HepG2 (cell line): ENCODE measurements around the gene EFCAB8. TPM values are rescaled to one million over a fixed set of nuclear protein-coding genes. Genes with fewer than 3 reads are reported as not detected.

ENCODE experiments used
- ATAC-seq: fragments of 200-7000 bp; cut with Tn5 transposase; 3 replicates; pipeline ENCODE4 v1.9.1; 2020; ENCODE audit warnings: mild to moderate bottlenecking, moderate library complexity
- BruUV-seq: library from RNA; stranded (reverse); fragments of 400-500 nt; replicated peaks from 2 replicates; lab custom pipeline; 2021; lab: Mats Ljungman, UMichigan
- CTCF ChIA-PET: fragments of 300-600 bp; formaldehyde crosslinking; extraction: SDS; loops from one replicate; lab custom pipeline; 2021; ENCODE audit warnings: low total read pairs, inconsistent platforms, low intra/inter-chr PET ratio; lab: Yijun Ruan, JAX
- POLR2A ChIA-PET: fragments of 350-600 bp; sonication (Branson Sonifier 250); formaldehyde crosslinking; loops from one replicate; lab custom pipeline; 2020; ENCODE audit warnings: antibody characterized with exemption, inconsistent platforms; lab: Yijun Ruan, JAX
- DNase-seq: peaks from one replicate; pipeline ENCODE4 v3.0.0-alpha.2; 2015; ENCODE audit warnings: low spot score
- FAIRE-seq: peaks from 3 replicates; lab custom pipeline; 2011; peaks lifted over from hg19 to GRCh38; lab: Jason Lieb, UNC
- H2AFZ ChIP-seq: one replicate; pipeline ENCODE4 v1.6.1; 2011; ENCODE audit warnings: low read length, inconsistent platforms
- H3K27ac ChIP-seq: fragments of 300-600 bp; 3 replicates; pipeline ENCODE4 v1.8.0; 2011; ENCODE audit warnings: mixed run types, mild to moderate bottlenecking, mixed read lengths, low read length, inconsistent platforms; ENCODE audit not compliant: insufficient read depth; ENCODE audit errors: extremely low read length
- H3K27me3 ChIP-seq, 2 experiments: fragments of 200-600 bp in 1 of 2; 2 replicates in 1 of 2; 3 replicates in 1 of 2; pipeline versions ENCODE4 v1.6.0 to v1.8.0; 2011; ENCODE audit warnings: low read length in 2 of 2, mild to moderate bottlenecking in 2 of 2, moderate library complexity in 2 of 2, inconsistent platforms in 1 of 2; ENCODE audit not compliant: insufficient read depth in 2 of 2, control insufficient read depth in 1 of 2
- H3K36me3 ChIP-seq, 2 experiments: fragments of 200-600 bp in 1 of 2; replicated peaks in 1 of 2; 2 replicates in 1 of 2; 3 replicates in 1 of 2; pipeline versions ENCODE4 v1.5.1 to v1.8.0; 2011; ENCODE audit warnings: low read length in 2 of 2, inconsistent platforms in 1 of 2; ENCODE audit not compliant: insufficient read depth in 2 of 2, control insufficient read depth in 1 of 2
- H3K4me1 ChIP-seq: 2 replicates; pipeline ENCODE4 v1.5.1; 2012; ENCODE audit warnings: low read length, inconsistent platforms; ENCODE audit not compliant: insufficient read depth
- H3K4me2 ChIP-seq: 2 replicates; pipeline ENCODE4 v1.6.0; 2011; ENCODE audit warnings: low read depth, low read length, inconsistent platforms
- H3K4me3 ChIP-seq, 3 experiments: fragments of 200-600 bp in 1 of 3; sonication (generic), shearing (Covaris generic) in 1 of 3; replicated peaks in 1 of 3; 2 replicates each; pipeline ENCODE4 v1.5.1; 2011 to 2016; ENCODE audit warnings: low read length in 3 of 3, inconsistent platforms in 2 of 3, low read depth in 2 of 3, mild to moderate bottlenecking in 2 of 3, control low read depth in 1 of 3, mixed read lengths in 1 of 3; ENCODE audit not compliant: insufficient read depth in 1 of 3
- H3K79me2 ChIP-seq: one replicate; pipeline ENCODE4 v1.6.1; 2011; ENCODE audit warnings: low read length, inconsistent platforms; ENCODE audit not compliant: insufficient read depth
- H3K9ac ChIP-seq: 2 replicates; pipeline ENCODE4 v1.6.0; 2011; ENCODE audit warnings: mild to moderate bottlenecking, low read depth, low read length, inconsistent platforms; ENCODE audit not compliant: insufficient read depth
- H3K9me3 ChIP-seq: 2 replicates; pipeline ENCODE4 v1.5.1; 2012; ENCODE audit warnings: mild to moderate bottlenecking, low read length
- H4K20me1 ChIP-seq: 2 replicates; pipeline ENCODE4 v1.6.0; 2011; ENCODE audit warnings: inconsistent platforms, mild to moderate bottlenecking, low read length, moderate library complexity; ENCODE audit not compliant: insufficient read depth
- CREB1 ChIP-seq, 2 experiments: fragments of 450-650 bp in 1 of 2; IDR thresholded peaks; 2 replicates each; pipeline ENCODE4 v1.6.1; 2016 to 2017; ENCODE audit warnings: control low read depth in 1 of 2, mild to moderate bottlenecking in 1 of 2, missing compliant biosample characterization in 1 of 2, missing genetic modification characterization in 1 of 2
- GABPB1 ChIP-seq: IDR thresholded peaks from 2 replicates; pipeline ENCODE4 v1.6.1; 2016; ENCODE audit warnings: mild to moderate bottlenecking, missing genetic modification reagents, moderate library complexity, missing compliant biosample characterization
- GATA4 ChIP-seq: sonication (generic); IDR thresholded peaks from 2 replicates; pipeline ENCODE4 v1.6.1; 2016; ENCODE audit warnings: antibody characterized with exemption, low read depth, borderline replicate concordance
- GATAD2A ChIP-seq: IDR thresholded peaks from 2 replicates; pipeline ENCODE4 v1.6.1; 2016
- KDM1A ChIP-seq: IDR thresholded peaks from 2 replicates; pipeline ENCODE4 v1.6.1; 2016; ENCODE audit warnings: missing compliant biosample characterization
- MAFK ChIP-seq, 2 experiments: IDR thresholded peaks in 1 of 2; conservative IDR thresholded peaks in 1 of 2; 2 replicates each; pipeline ENCODE4 v1.6.1; 2011; ENCODE audit warnings: improper control_type of control experiment in 2 of 2, low read length in 2 of 2
- SMAD1 ChIP-seq: sonication (generic); formaldehyde crosslinking; IDR thresholded peaks from 2 replicates; pipeline ENCODE4 v1.4.0; 2020; ENCODE audit warnings: missing genetic modification reagents, low read depth, mild to moderate bottlenecking, borderline replicate concordance
- ZNF747 ChIP-seq: sonication (generic); formaldehyde crosslinking; IDR thresholded peaks from 2 replicates; pipeline ENCODE4 v1.8.1; 2023; ENCODE audit warnings: missing genetic modification reagents, mild to moderate bottlenecking, borderline replicate concordance
- ZNF788 ChIP-seq: sonication (generic); formaldehyde crosslinking; IDR thresholded peaks from 2 replicates; pipeline ENCODE4 v1.5.0; 2020; ENCODE audit warnings: mild to moderate bottlenecking, missing genetic modification reagents, borderline replicate concordance
- WGBS: methylation state at CpG from one replicate; pipeline ENCODE4 v1.1.6; 2017; ENCODE audit warnings: low lambda C conversion rate; 5-methylcytosine and 5-hydroxymethylcytosine counted together
- in situ Hi-C: cut with HindIII; loops from 2 replicates; pipeline ENCODE4 v1.10.0; 2017; ENCODE audit warnings: low pct_unique_long_range_greater_than_20kb; ENCODE audit not compliant: extremely low pct_ligation_motif_present
- intact Hi-C: fragments of 100-400 bp; cut with micrococcal nuclease; formaldehyde crosslinking; loops from one replicate; pipeline ENCODE4 v1.10.0; 2022; ENCODE audit not compliant: unreplicated experiment
- polyA plus RNA-seq, 8 experiments: library from polyadenylated mRNA; depleted of rRNA in 3 of 8; stranded (reverse) in 7 of 8; unstranded in 1 of 8; fragments of >200 nt; fragmentation: Illumina TruSeq in 4 of 8; extraction: Trizol in 4 of 8; gene quantifications; 2 replicates each; pipeline versions ENCODE4 v1.2.1 to v1.2.3, GENCODE V29; 2011 to 2016; ENCODE audit warnings: low read depth in 4 of 8, missing spikeins in 1 of 8, mixed read lengths in 1 of 8; ENCODE audit not compliant: insufficient read depth in 1 of 8
- total RNA-seq, 5 experiments: library from RNA; depleted of rRNA; stranded (reverse); fragments of >200 nt; fragmentation: Illumina TruSeq; extraction: Trizol; gene quantifications; 2 replicates each; pipeline ENCODE4 v1.2.3, GENCODE V29; 2016; ENCODE audit warnings: low read depth in 1 of 5
- TF ChIP-seq, protein P1 (sequence below): sonication (generic); formaldehyde crosslinking; IDR thresholded peaks from 2 replicates; pipeline ENCODE4 v1.5.0; 2020; ENCODE audit warnings: mild to moderate bottlenecking, missing genetic modification reagents, borderline replicate concordance
- TF ChIP-seq, protein P2 (sequence below): sonication (generic); formaldehyde crosslinking; IDR thresholded peaks from 2 replicates; pipeline ENCODE4 v1.8.0; 2022; ENCODE audit warnings: missing genetic modification reagents, mild to moderate bottlenecking, moderate library complexity, borderline replicate concordance
- TF ChIP-seq, protein P3 (sequence below): sonication (generic); formaldehyde crosslinking; IDR thresholded peaks from 2 replicates; pipeline ENCODE4 v1.5.1; 2020; ENCODE audit warnings: mild to moderate bottlenecking, missing genetic modification reagents, moderate library complexity

EFCAB8 gene
- total and polyA plus RNA-seq, 2 of the 13 experiments (the other 11 are each of a cell fraction or from before 2014, with no cell fraction given): 0.15 to 0.22 TPM

DNA sequence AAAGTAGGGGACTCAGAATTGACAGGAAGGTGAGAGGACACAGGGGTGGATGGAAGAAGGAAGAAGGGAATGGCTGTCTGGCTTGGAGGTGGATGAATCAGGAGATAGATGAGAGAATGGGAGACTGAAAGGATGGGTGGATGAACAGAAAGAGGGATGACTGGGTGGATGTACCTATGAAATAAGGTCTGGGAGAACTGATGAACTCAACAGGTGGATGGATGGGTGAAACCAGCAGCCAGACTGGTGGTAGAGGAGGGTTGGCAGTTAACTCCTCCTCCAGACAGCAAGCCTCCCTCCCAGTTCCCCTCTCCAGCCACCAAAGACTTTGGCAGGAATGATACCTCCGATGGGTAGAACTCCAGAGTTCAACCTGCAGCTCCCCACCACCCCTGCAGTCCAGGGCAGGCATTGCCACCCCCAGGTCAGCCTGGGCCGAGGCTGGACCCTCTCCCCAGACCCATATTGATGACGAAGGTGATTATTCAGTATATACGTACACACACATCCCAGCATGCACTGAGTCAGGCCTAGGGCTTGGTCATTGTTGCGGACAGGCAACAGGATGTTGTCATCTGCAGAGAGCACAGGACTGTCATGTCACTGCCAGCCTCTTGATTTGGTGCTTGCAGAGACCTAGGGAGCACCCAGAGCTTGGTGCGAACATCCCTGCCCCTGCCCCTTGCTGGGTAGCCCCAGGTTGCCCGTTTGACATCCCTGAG is 143.5 kb downstream of the EFCAB8 start:
- Histone ChIP-seq H4K20me1 (no peaks in the 10 kb centered on the region), H3K79me2 (no peaks in the 10 kb centered on the region), H3K4me2 (no peak overlapping the region), H3K36me3 (no peaks in the 10 kb centered on the region), H3K27ac (no peak overlapping the region), H3K9me3 (no peaks in the 10 kb centered on the region), H3K9ac (no peak overlapping the region), H3K4me1 (peaks cover 71% of the 10 kb centered on the region), H2AFZ (no peak overlapping the region), H3K4me3 (no peak overlapping the region; a peak in 1 of 6 replicates), H3K27me3 (peaks cover 0 to 11% of the 10 kb centered on the region in 2 experiments; a peak in 1 of 5 replicates)
- intact Hi-C loops: loop anchor here (10.0 kb wide), 1 partner anchor 207 kb away; no protein-coding TSS in a partner anchor
- ChIA-PET POLR2A (no interaction called here), CTCF (no interaction called here)
- no peak for FAIRE-seq
- in situ Hi-C loops: loop anchor here (5.0 kb wide), 1 partner anchor 100 kb away; no protein-coding TSS in a partner anchor
- WGBS: 41% methylated on average over 7 of the region's 7 CpGs
- BruUV-seq: no TSS peak
- no peak for ATAC-seq
- no peak for DNase-seq
- TF ChIP-seq GABPB1 (peak; percentile 43; the same call in 1 of the 2 replicates), ZNF747 (0 out of 2 replicates have a peak, but pooled peaks have one; percentile 39), KDM1A (CRISPR knock-in tag) (no peak), GATAD2A (CRISPR knock-in tag) (peak; percentile 12; the same call in 1 of the 2 replicates), MAFK (conservative IDR thresholded peaks at IDR 0.05 in 1 of 2, IDR thresholded peaks at IDR 0.05 in 1 of 2; ENCODE audit: low read length in 2 of 2) (peak in 1 of 2 experiments; percentile 27; a peak in 2 of 4 replicates), CREB1 (IDR thresholded peaks at IDR 0.05) (peak; percentile 57), CREB1 (CRISPR knock-in tag; IDR thresholded peaks at IDR 0.05) (no peak), ZNF788 (0 out of 2 replicates have a peak, but pooled peaks have one; percentile 56), SMAD1 (CRISPR knock-in tag) (no peak), GATA4 (no peak)
- TF ChIP-seq, protein P1, sequence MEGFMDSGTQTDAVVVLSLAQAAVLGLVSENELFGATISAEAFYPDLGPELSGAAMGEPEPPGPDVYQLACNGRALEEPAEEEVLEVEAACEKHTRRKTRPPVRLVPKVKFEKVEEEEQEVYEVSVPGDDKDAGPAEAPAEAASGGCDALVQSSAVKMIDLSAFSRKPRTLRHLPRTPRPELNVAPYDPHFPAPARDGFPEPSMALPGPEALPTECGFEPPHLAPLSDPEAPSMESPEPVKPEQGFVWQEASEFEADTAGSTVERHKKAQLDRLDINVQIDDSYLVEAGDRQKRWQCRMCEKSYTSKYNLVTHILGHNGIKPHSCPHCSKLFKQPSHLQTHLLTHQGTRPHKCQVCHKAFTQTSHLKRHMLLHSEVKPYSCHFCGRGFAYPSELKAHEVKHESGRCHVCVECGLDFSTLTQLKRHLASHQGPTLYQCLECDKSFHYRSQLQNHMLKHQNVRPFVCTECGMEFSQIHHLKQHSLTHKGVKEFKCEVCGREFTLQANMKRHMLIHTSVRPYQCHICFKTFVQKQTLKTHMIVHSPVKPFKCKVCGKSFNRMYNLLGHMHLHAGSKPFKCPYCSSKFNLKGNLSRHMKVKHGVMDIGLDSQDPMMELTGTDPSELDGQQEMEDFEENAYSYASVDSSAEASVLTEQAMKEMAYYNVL (CRISPR knock-in tag): 0 out of 2 replicates have a peak, but pooled peaks have one; percentile 15
- TF ChIP-seq, protein P2, sequence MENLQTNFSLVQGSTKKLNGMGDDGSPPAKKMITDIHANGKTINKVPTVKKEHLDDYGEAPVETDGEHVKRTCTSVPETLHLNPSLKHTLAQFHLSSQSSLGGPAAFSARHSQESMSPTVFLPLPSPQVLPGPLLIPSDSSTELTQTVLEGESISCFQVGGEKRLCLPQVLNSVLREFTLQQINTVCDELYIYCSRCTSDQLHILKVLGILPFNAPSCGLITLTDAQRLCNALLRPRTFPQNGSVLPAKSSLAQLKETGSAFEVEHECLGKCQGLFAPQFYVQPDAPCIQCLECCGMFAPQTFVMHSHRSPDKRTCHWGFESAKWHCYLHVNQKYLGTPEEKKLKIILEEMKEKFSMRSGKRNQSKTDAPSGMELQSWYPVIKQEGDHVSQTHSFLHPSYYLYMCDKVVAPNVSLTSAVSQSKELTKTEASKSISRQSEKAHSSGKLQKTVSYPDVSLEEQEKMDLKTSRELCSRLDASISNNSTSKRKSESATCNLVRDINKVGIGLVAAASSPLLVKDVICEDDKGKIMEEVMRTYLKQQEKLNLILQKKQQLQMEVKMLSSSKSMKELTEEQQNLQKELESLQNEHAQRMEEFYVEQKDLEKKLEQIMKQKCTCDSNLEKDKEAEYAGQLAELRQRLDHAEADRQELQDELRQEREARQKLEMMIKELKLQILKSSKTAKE (CRISPR knock-in tag): peak; percentile 44; the same call in 1 of the 2 replicates
- TF ChIP-seq, protein P3, sequence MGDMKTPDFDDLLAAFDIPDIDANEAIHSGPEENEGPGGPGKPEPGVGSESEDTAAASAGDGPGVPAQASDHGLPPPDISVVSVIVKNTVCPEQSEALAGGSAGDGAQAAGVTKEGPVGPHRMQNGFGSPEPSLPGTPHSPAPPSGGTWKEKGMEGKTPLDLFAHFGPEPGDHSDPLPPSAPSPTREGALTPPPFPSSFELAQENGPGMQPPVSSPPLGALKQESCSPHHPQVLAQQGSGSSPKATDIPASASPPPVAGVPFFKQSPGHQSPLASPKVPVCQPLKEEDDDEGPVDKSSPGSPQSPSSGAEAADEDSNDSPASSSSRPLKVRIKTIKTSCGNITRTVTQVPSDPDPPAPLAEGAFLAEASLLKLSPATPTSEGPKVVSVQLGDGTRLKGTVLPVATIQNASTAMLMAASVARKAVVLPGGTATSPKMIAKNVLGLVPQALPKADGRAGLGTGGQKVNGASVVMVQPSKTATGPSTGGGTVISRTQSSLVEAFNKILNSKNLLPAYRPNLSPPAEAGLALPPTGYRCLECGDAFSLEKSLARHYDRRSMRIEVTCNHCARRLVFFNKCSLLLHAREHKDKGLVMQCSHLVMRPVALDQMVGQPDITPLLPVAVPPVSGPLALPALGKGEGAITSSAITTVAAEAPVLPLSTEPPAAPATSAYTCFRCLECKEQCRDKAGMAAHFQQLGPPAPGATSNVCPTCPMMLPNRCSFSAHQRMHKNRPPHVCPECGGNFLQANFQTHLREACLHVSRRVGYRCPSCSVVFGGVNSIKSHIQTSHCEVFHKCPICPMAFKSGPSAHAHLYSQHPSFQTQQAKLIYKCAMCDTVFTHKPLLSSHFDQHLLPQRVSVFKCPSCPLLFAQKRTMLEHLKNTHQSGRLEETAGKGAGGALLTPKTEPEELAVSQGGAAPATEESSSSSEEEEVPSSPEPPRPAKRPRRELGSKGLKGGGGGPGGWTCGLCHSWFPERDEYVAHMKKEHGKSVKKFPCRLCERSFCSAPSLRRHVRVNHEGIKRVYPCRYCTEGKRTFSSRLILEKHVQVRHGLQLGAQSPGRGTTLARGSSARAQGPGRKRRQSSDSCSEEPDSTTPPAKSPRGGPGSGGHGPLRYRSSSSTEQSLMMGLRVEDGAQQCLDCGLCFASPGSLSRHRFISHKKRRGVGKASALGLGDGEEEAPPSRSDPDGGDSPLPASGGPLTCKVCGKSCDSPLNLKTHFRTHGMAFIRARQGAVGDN (CRISPR knock-in tag): peak; percentile 45
